ENCODE results near the gene FLT3.

DNA sequence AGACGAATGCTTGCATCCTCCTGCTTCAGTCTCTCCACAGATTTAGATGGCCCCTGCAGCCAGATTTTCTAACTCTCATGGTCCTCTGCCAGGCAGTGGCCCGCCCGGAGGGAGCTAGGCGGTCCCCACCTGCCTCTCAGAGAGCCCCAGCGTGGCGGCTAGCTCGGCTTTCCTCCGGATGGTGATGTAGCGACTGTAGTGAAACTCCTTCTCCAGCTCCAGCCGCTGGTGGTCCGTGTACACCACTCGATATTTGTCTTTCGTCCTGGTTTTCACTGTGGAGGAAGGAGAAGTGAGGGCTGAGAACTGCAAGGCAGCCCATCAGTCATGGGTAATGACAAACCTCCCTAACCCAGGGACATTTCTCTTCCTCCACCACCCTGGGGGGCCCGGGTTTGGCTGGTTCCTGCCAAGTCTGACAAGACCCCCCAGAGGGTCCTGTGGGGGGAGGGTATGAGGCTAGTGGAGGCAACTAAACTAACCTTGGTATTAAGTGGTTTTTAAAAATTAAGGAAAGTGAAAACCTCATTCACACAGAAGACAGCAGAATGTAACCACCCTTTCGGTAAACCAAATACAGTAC, 135.5 kb downstream of the FLT3 start:
- TF ChIP-seq CTCF (IDR thresholded peaks at IDR 0.05): no peak
- TF ChIP-seq POLR2A (IDR thresholded peaks at IDR 0.05; ENCODE audit: low read length): no peak
- TF ChIP-seq HOXA7 (CRISPR knock-in tag; IDR thresholded peaks at IDR 0.05): no peak
- no peak for TF ChIP-seq TP53 (CRISPR knock-in tag; IDR thresholded peaks at IDR 0.05)
- no peak for TF ChIP-seq CEBPB (IDR thresholded peaks at IDR 0.05)
- no peak for TF ChIP-seq MYC (IDR thresholded peaks at IDR 0.05; ENCODE audit: borderline replicate concordance, low read length)

Measured in A549 (cell line).